HG02840 (cell line): Measurements from ENCODE around the gene GYG2.
A peak's percentile ranks its signal among the peaks of the same experiment; 100 is the strongest.

ENCODE experiments used
- ATAC-seq: cut with Tn5 transposase; IDR thresholded peaks from one replicate; pipeline ENCODE4 v1.9.1; 2021; ENCODE audit warnings: mild to moderate bottlenecking, moderate library complexity, moderate number of reproducible peaks; ENCODE audit not compliant: unreplicated experiment, low FRiP score

Gene GYG2

GRCh38 chrX:2812161-2812907 is 16.4 kb upstream of the GYG2 start:
- peak; percentile 68 for ATAC-seq

GRCh38 chrX:2817036-2817435 is 11.7 kb upstream of the GYG2 start:
- no peak for ATAC-seq

DNA sequence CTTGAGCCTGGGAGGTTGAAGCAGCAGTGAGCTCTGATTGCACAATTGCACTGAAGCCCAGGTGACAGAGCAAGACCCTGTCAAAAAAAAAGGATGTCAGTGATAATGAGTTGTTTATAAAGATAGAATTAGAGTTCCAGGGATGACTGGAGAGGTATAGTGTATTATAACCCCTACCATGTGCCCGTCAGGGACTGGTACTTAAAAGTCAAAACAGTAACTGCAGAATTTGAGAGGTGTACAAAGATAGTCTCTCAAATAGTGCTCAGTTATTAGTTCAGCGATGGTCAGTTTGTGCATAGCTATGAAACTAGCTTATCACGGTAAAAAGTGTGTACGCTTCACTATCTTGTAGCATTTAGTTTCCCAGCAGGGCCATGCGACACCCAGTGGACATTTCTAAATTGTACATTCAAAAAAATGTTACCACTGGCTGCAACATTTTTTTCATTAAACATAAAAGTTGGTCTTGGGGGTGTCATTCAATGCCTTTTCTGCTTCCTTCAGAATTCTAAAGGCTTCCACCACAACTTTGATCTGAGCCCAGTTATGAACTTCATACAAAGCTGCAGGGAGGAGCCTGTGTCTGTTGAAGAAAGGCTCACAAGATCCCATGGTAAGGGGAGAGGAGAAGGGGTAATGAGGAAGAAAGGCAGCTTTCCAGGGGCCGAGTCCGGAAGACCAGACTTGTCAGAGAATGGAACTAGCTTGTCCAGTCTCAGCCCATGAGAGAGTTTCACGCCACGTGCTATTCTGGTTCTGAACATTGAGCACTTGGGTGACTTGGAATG is 9.2 kb upstream of the GYG2 start:
- ATAC-seq, result no peak

DNA sequence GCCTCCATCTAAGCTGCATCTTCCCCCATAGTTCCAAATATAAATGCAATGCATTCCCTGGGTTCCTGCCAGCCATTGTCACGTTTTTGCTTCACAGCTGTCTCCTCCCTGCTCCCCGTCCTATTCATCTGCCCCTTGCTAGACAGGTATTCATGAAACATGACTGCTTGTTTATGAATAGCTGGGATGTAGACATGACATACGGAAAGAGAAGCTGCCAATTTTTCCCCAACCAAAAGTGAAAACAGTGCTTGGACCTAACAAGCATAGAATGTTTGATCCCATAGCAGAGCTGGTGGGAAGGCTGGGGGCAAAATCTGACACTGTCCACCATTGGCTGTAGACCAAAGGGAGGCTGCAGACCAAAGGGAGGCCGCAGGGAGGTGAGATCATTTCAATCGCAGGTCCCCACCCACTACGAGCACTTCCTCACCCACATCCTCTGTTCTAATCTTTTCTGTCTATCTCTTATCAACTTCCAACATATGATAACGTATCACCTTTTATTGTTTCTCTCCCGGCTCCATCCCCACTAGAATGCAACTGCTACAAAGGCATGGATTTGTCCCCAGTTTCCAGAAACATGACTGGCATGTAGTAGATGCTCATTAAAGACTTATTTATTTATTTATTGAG is 8.5 kb upstream of the GYG2 start:
- ATAC-seq, result no peak

DNA sequence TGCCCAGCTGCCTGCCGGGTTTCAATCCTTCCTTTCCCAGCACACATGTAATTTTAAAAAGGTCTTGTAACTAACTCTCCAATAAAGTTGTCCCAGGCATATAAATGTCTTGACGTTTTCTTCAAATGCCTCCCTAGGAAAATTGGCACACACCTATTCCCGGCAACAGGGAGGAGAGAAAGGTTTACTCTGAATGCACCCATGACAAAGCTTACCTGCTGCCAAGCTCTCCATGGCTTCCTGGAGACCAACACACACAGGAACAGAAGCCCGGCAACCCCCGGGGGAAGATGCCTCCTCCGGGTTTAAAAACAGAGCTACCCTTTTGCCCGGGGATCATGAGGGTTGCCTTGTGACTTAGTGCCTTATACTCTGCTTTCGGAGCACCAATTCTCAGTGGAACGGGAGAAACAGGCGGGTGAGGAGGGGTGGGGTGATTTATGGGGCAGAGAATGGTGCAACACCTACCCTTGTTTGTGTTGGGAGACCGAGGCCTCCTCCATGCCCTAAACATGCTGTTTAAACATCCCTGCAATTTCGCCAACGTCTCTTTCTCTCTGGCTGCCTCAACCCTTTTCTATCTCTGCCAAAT is 4.8 kb upstream of the GYG2 start:
- ATAC-seq, result no peak

DNA sequence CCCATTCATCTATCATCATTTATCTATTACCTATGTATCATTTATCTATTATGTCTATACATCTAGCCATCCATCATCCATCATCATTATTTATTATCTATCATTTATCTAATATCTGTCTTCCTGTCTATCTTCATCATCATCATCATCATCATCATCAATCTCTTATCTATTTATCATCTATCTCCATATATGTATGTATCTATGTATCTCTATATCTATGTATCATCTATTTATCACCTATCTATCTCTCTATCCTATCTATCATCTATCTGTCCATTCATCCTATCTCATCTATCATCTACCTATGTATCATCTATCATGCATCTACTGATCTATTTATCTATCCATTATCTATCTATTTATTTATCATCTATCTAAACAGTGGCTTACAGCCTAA is 3.8 kb upstream of the GYG2 start:
- ATAC-seq, result no peak

- ATAC-seq, result no peak
These were observed 255 bp downstream of the GYG2 start for GRCh38 chrX:2828959-2829411.

GRCh38 chrX:2829469-2830246 is 928 bp downstream of the GYG2 start:
- ATAC-seq, result no peak

DNA sequence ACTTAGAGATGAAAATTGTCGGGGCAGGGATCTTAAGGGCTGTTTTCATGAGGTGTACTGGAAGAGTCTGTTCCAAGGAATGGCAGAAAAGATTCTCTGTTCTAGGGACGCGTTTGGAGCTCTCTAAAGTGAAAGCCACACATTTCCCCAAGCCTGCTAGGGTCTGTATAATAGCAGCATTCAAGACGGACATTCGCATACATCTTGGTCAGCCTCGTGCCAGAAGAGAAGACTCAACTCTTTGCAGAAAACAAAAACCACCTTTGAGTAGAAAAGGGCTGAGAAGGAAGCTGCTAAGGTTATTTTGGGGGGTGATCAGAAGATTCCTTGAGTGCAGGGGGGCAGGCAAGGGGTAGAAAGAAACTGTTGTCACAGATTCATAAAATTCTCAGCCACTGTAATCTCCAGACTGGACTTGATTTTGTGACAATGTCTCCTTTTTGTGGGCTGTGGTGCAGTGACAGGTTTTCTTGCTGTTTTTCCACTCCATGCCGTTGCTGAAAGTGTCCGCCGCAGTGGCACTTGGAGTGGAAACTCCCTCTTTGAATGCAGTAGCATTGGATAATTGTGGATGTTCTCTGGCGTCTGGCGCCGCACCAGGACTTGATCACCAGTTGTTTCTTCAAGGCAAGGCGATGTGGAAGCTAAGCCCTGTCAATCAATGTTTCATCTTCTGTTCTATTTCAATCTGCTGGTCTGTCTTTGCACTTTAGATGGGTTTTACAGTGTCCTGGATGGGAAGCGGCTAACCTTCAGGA is 2.9 kb downstream of the GYG2 start:
- ATAC-seq, result no peak

DNA sequence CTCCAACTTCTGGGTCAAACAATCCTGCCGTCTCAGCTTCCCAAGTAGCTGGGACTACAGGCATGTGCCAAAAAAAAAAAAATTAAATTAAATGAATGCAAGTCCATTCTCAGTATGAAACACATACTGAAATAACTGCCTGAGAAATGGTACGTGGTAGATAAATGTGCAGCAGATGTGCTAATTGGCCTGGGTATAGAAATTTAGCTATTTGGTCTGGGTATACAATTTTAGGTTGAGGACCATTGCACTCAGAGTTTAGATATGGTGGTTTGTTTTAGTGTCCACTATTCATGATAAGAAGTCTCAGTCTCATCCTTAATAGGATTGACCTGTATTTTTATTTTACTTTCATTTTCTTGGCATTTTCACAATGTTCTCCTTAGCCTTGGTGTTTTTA is 9.2 kb downstream of the GYG2 start:
- ATAC-seq, result no peak

DNA sequence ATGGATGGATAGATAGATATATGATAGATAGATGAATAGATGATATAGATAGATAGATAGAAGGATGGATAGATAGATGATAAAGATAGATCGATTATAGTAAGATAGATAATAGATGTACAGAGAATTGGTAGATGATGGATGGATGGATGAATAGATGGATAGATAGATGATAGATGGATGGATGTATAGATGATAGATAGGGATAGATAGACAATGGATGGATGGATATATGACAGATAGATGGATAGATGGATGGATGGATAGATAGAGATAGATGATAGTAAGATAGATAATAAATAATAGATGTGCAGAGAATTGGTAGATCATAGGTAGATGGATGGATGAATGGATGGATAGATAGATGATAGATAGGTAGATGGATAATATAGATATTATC is 12.2 kb downstream of the GYG2 start:
- no peak for ATAC-seq

- ATAC-seq, result no peak
These were observed 12.8 kb downstream of the GYG2 start for GRCh38 chrX:2841537-2841936.

- no peak for ATAC-seq
These were observed 18.3 kb downstream of the GYG2 start for GRCh38 chrX:2846992-2847391.

- no peak for ATAC-seq
These were observed 20.2 kb downstream of the GYG2 start for GRCh38 chrX:2848871-2849301.

- ATAC-seq, result no peak
These were observed 26.2 kb downstream of the GYG2 start for GRCh38 chrX:2854918-2855317.

GRCh38 chrX:2855761-2856160 is 27.0 kb downstream of the GYG2 start:
- ATAC-seq, result no peak

- no peak for ATAC-seq
These were observed 28.8 kb downstream of the GYG2 start for GRCh38 chrX:2857566-2857965.

GRCh38 chrX:2859197-2859797 is 30.6 kb downstream of the GYG2 start:
- no peak for ATAC-seq

DNA sequence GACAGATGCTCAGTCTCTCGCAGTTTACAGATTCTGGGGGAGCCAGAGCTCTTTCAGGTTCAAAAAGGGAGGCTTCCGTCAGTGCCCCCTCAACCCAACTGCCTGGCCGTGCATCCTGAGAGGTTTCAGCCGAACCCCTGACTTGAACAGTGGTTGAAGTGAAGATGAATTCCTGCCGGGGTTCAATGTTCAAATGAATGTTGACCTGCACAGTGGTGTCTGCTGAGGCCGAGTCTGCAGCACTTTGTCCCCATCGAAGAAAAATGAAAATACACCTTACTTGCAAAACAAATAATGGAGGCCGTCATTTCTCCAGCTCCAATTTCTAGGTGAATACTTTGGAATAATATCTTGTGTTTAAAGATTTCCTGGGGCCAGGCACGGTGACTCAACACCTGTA is 33.7 kb downstream of the GYG2 start:
- no peak for ATAC-seq
